HFFc6 (cell line): ENCODE data around the gene OXLD1. TPM values are rescaled to one million over a fixed set of nuclear protein-coding genes. Genes with fewer than 3 reads are reported as not detected.
"Not testable (repeated sequence)": the region's sequence is repeated elsewhere in the genome, so short reads cannot be mapped to it uniquely, and the experiment has no call there.

Source experiments
- DNase-seq: peaks from one replicate; pipeline ENCODE4 v3.0.0-alpha.2; 2018
- H3K27ac Mint-ChIP-seq: 2 replicates; pipeline ENCODE4 v1.8.0; 2020; ENCODE audit warnings: mild to moderate bottlenecking, mixed read lengths
- H3K27me3 Mint-ChIP-seq: 2 replicates; pipeline ENCODE4 v1.8.0; 2021; ENCODE audit warnings: mild to moderate bottlenecking, moderate library complexity, mixed read lengths; ENCODE audit not compliant: insufficient read depth
- H3K36me3 Mint-ChIP-seq: 2 replicates; pipeline ENCODE4 v1.8.0; 2021; ENCODE audit warnings: low read depth, mixed read lengths
- H3K4me1 Mint-ChIP-seq: 2 replicates; pipeline ENCODE4 v1.8.0; 2020; ENCODE audit warnings: low read depth, mixed read lengths
- H3K4me3 Mint-ChIP-seq: 2 replicates; pipeline ENCODE4 v1.8.0; 2020; ENCODE audit warnings: mild to moderate bottlenecking, moderate library complexity, mixed read lengths
- H3K9me3 Mint-ChIP-seq: 2 replicates; pipeline ENCODE4 v1.8.0; 2020; ENCODE audit warnings: mild to moderate bottlenecking, mixed read lengths
- total RNA-seq, 6 experiments: library from RNA; stranded (reverse); fragmentation: NEBNext Ultra II Directional; extraction: Animal tissue kit (Norgen Biotek cat#: 25700); gene quantifications; 2 replicates in 1 of 6; 3 replicates in 5 of 6; pipeline ENCODE4 v1.2.3, GENCODE V29; 2021
- TF ChIP-seq, protein P1 (sequence below): fragments of 200-600 bp; sonication (generic); IDR thresholded peaks from 2 replicates; pipeline ENCODE4 v1.5.0; 2021; ENCODE audit warnings: antibody characterized with exemption, mild to moderate bottlenecking

The OXLD1 gene
- total RNA-seq, 6 experiments from 2014 or later: 20.9 to 33.4 (median 30.9) TPM

DNA sequence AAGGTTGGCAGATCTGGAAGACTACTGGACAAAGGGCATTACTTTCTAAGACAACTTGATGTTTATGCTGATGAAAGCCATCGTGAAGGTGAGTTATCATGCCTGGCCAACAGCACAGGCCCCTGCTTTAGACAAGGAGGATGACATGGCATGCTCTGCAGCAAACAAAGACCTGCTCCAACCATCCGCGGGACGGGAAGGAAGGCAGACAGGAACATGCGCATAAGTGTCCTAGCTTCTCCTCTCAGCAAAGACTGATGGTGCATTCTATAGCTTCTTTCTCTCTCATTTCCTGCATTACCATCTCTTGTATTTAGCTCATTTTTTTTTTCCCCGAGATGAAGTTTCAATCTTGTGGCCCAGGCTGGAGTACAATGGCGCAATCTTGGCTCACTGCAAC is 34.9 kb downstream of the OXLD1 start:
- Mint-ChIP-seq H3K27ac (no peak overlapping the region), H3K27me3 (no peaks in the 10 kb centered on the region; the same call in 1 of the 2 replicates), H3K4me1 (peaks cover 15% of the 10 kb centered on the region), H3K36me3 (peaks cover 23% of the 10 kb centered on the region), H3K4me3 (no peak overlapping the region), H3K9me3 (no peaks in the 10 kb centered on the region)
- no peak for DNase-seq
- TF ChIP-seq, protein P1, sequence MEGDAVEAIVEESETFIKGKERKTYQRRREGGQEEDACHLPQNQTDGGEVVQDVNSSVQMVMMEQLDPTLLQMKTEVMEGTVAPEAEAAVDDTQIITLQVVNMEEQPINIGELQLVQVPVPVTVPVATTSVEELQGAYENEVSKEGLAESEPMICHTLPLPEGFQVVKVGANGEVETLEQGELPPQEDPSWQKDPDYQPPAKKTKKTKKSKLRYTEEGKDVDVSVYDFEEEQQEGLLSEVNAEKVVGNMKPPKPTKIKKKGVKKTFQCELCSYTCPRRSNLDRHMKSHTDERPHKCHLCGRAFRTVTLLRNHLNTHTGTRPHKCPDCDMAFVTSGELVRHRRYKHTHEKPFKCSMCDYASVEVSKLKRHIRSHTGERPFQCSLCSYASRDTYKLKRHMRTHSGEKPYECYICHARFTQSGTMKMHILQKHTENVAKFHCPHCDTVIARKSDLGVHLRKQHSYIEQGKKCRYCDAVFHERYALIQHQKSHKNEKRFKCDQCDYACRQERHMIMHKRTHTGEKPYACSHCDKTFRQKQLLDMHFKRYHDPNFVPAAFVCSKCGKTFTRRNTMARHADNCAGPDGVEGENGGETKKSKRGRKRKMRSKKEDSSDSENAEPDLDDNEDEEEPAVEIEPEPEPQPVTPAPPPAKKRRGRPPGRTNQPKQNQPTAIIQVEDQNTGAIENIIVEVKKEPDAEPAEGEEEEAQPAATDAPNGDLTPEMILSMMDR: no peak

DNA sequence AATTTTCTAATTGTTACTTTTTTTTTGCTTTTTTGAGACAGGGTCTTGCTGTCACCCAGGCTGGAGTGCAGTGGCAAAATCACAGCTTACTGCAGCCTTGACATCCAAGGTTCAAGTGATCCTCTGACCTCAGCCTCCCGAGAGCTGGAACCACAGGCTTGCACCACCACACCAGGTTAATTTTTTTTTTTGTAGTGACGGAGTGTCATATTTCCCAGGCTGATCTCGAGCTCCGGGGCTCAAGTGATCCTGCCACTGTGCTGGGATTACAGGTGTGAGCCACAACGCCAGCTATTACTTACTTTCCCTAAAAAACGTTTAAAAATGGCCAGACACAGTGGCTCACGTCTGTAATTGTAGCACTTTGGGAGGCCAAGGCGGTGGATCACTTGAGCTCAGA is 36.1 kb downstream of the OXLD1 start:
- 0 out of 2 replicates have a peak, but pooled peaks cover 4% of the 10 kb centered on the region for H3K4me1 Mint-ChIP-seq
- H3K4me3 Mint-ChIP-seq: no peak overlapping the region
- TF ChIP-seq, protein P1: no peak
- H3K9me3 Mint-ChIP-seq: no peaks in the 10 kb centered on the region
- DNase-seq: no peak
- H3K27ac Mint-ChIP-seq: no peak overlapping the region
- H3K36me3 Mint-ChIP-seq: peaks cover 23% of the 10 kb centered on the region
- H3K27me3 Mint-ChIP-seq: no peaks in the 10 kb centered on the region

DNA sequence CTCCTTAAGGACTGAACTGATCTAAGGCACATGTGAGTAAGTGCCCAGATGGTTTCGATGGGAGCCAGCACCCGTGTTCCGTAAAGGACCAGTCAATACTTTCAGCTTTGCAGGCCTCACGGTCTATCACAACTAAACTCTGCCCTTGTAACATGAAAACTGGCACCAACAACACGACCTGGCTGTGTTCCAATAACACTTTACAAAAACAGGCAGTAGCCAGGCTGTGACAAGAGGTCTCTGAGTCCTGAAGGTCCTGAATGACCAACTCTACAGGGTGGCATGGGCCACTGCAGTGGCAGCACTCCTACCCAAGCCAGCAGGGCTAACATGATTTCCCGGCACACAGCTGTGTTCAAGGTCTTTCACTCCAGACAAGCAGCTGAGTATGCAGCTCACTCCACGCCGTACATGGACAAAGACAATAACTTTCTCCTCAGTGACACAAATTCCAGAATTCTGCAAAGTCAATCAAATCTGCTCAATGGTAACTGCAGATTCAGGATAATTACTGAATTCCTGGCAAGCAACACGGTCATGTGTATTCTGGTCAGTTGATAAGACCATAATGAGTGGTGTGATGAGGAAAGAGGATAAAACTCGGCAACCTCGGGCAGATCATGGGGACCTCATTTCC is 44.8 kb downstream of the OXLD1 start:
- Mint-ChIP-seq H3K4me3 (no peak overlapping the region), H3K9me3 (peaks cover 2% of the 10 kb centered on the region; the same call in 1 of the 2 replicates), H3K27ac (no peak overlapping the region), H3K36me3 (peaks cover 57% of the 10 kb centered on the region), H3K4me1 (no peaks in the 10 kb centered on the region), H3K27me3 (no peaks in the 10 kb centered on the region)
- no peak for DNase-seq
- TF ChIP-seq, protein P1: no peak

DNA sequence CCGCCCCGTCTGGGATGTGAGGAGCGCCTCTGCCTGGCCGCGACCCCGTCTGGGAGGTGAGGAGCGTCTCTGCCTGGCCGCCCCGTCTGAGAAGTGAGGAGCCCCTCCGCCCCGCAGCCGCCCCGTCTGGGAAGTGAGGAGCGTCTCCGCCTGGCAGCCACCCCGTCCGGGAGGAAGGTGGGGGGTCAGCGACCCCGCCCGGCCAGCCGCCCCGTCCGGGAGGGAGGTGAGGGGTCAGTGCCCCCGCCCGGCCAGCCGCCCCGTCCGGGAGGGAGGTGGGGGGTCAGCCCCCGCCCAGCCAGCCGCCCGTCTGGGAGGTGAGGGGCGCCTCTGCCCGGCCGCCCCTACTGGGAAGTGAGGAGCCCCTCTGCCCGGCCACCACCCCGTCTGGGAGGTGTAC is 48.1 kb downstream of the OXLD1 start:
- not testable (repeated sequence) for H3K9me3 Mint-ChIP-seq, H3K27me3 Mint-ChIP-seq, H3K27ac Mint-ChIP-seq, H3K4me3 Mint-ChIP-seq, DNase-seq
- H3K4me1 Mint-ChIP-seq: peaks cover 17% of the 10 kb centered on the region
- H3K36me3 Mint-ChIP-seq: peaks cover 53% of the 10 kb centered on the region

DNA sequence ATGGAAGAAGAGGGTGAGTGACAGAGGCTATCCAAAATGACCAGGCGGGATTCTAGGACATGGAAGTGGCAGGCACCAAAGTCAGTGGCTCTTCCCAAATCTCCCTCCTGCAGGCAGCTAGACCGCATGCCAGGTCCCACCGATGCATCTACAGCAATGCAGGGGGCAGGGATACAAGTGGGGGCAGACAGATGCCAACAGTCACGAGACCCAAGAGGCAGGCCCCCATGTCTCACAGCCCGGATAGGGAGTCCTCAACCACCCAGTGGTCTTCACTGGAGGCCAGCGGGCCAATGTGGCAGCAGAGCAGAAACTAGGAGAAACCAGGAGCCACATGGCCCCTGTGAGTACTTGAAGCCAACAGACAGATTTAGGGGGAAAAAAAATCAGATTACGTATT is 49.5 kb downstream of the OXLD1 start:
- Mint-ChIP-seq H3K36me3 (peaks cover 63% of the 10 kb centered on the region), H3K4me1 (peaks cover 17% of the 10 kb centered on the region), H3K9me3 (peaks cover 3% of the 10 kb centered on the region; the same call in 1 of the 2 replicates), H3K27me3 (peaks cover 1% of the 10 kb centered on the region), H3K27ac (no peak overlapping the region), H3K4me3 (no peak overlapping the region)
- DNase-seq: no peak
- TF ChIP-seq, protein P1: no peak

DNA sequence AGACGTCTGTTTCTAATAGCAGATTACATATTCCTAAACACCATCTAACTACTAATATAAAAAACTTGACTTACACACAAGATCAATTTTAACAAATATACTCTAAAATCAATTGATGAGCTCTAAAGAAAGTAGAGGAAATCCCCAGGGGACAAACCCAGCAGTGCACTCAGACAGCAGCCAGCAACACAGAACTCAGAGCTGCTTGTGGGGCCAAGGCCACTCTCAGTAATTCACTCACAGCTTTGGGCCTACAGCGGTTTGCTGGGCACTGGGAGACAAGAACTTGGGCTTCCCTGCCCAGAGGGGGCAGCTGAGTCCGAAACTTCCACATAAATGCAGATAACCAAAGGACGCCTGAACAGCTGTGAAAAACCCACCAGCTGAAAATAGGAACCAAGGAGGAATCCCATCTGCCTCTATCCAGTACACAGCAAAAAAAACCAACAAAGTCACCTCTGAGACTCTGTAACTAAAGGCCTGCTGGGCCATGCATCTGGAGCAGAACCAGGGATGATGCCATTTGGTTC is 50.9 kb downstream of the OXLD1 start:
- Mint-ChIP-seq H3K27ac (peak overlapping the region; percentile 75; the same call in 1 of the 2 replicates), H3K27me3 (peaks cover 1% of the 10 kb centered on the region), H3K4me1 (peaks cover 17% of the 10 kb centered on the region), H3K4me3 (no peak overlapping the region), H3K9me3 (peaks cover 3% of the 10 kb centered on the region; the same call in 1 of the 2 replicates), H3K36me3 (peaks cover 50% of the 10 kb centered on the region)
- DNase-seq: no peak
- TF ChIP-seq, protein P1: no peak
